ENCODE results near the gene PLEKHA6.

Gene PLEKHA6

DNA sequence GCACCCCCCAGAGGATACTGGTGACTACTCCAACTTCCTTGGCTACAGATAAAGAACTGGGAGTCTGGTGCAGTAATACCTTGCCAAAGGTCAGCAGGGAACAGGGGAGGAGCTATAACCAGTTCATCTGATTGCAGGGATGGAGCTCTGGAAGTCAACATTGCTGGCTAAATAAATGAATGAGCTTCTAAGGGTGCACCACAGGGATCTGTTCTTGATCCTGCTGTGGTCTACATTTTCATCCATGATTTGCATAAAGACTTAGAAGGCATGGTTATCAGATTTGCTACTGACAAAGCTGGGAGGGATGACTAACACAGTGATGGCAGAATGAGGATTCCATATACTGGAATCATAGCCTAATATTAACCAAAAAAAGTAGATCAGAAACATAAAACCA is 18.3 kb downstream of the PLEKHA6 start:
- ATAC-seq = 0 out of 3 replicates have a peak, but pooled peaks have one; percentile 16
- TF ChIP-seq ESRRG (CRISPR knock-in tag; IDR thresholded peaks at IDR 0.05) (no peak), POU6F1 (CRISPR knock-in tag; IDR thresholded peaks at IDR 0.05; ENCODE audit: borderline replicate concordance, low read depth) (no peak), ZNF8 (CRISPR knock-in tag; IDR thresholded peaks at IDR 0.05) (no peak), TCF4 (CRISPR knock-in tag; IDR thresholded peaks at IDR 0.05; ENCODE audit: borderline replicate concordance) (no peak), ARNTL (CRISPR knock-in tag; IDR thresholded peaks at IDR 0.05; ENCODE audit: borderline replicate concordance, low read depth) (no peak), ZNF565 (CRISPR knock-in tag; conservative IDR thresholded peaks at IDR 0.05; ENCODE audit: low read depth) (no peak), CSDC2 (CRISPR knock-in tag; IDR thresholded peaks at IDR 0.05) (no peak), RARB (CRISPR knock-in tag; IDR thresholded peaks at IDR 0.05) (no peak), ZFP30 (CRISPR knock-in tag; IDR thresholded peaks at IDR 0.05) (no peak), GLIS3 (CRISPR knock-in tag; IDR thresholded peaks at IDR 0.05) (no peak), SNAI2 (CRISPR knock-in tag; IDR thresholded peaks at IDR 0.05) (no peak), OSR1 (CRISPR knock-in tag; IDR thresholded peaks at IDR 0.05) (no peak), BACH2 (CRISPR knock-in tag; IDR thresholded peaks at IDR 0.05; ENCODE audit: borderline replicate concordance) (no peak)

DNA sequence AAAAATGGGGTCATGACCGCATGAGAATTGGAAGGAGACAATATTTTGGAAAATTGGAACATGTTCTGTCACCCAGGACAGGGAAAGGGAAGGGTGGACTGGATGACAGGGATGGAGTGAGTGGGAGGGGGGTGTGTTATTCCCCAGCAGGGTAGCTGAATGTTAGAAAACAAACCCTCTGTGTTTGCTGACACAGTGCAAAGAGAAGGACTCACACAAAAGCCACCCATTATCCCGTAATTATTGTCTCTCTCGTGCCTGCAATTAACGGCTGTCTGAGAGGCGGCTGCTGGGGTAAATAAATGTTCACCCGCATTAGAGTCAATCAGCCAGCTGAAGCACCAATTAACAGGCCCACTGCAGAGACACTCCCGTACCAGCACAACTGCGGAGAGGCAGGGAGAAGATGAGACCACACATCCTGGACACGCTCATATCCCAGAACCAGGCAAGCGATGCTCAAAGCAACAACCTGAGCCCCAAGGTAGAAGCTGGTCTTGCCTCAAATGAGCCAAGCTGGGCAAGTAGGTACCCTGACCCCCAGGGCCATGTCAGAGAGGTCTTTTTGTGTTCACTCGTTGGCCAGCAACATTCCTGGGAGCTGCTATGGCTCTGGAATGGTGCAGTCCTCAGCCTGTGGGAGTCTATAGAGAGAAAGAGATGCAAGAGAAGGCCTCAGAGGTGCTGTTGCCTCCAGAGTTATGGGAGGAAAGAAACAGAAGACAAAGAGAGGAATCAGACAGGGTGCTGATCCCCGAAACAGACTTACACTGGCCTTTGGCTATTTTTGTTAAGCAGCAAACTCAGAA is 19.4 kb downstream of the PLEKHA6 start:
- TF ChIP-seq ARNTL (CRISPR knock-in tag; IDR thresholded peaks at IDR 0.05; ENCODE audit: borderline replicate concordance, low read depth) (no peak), POU6F1 (CRISPR knock-in tag; IDR thresholded peaks at IDR 0.05; ENCODE audit: borderline replicate concordance, low read depth) (no peak), TSHZ2 (CRISPR knock-in tag; IDR thresholded peaks at IDR 0.05) (no peak), ZNF565 (CRISPR knock-in tag; conservative IDR thresholded peaks at IDR 0.05; ENCODE audit: low read depth) (no peak), BACH2 (CRISPR knock-in tag; IDR thresholded peaks at IDR 0.05; ENCODE audit: borderline replicate concordance) (no peak), ZNF8 (CRISPR knock-in tag; IDR thresholded peaks at IDR 0.05) (no peak), ISL1 (CRISPR knock-in tag; IDR thresholded peaks at IDR 0.05) (no peak), ZNF70 (CRISPR knock-in tag; IDR thresholded peaks at IDR 0.05) (no peak), OSR1 (CRISPR knock-in tag; IDR thresholded peaks at IDR 0.05) (no peak), CSRNP3 (CRISPR knock-in tag; IDR thresholded peaks at IDR 0.05) (no peak), SNAI2 (CRISPR knock-in tag; IDR thresholded peaks at IDR 0.05) (no peak), PPARA (CRISPR knock-in tag; IDR thresholded peaks at IDR 0.05; ENCODE audit: borderline replicate concordance) (no peak), RARB (CRISPR knock-in tag; IDR thresholded peaks at IDR 0.05) (no peak), CREB5 (CRISPR knock-in tag; IDR thresholded peaks at IDR 0.05; ENCODE audit: low read depth) (no peak), ZC3H10 (CRISPR knock-in tag; IDR thresholded peaks at IDR 0.05) (no peak)
- ATAC-seq = no peak

DNA sequence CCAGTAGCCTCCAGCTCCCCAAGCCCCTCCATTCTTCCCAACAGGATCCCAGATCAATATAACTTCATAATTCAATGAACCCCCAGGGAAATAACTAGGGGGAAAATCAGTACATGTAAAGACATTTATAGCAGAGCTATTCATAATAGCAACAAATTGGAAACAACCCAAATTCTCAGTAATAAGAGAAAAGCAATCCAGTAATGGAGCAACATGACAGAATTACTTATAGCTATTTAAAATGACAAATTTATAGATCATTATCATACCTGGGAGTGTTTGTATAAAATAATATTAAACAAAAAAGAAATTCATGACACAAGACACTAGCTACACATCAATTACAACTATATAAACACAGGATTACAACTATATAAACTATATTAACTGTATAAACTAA is 20.2 kb downstream of the PLEKHA6 start:
- TF ChIP-seq POU6F1 (CRISPR knock-in tag; IDR thresholded peaks at IDR 0.05; ENCODE audit: borderline replicate concordance, low read depth) (no peak), ISL1 (CRISPR knock-in tag; IDR thresholded peaks at IDR 0.05) (peak; percentile 43)
- ATAC-seq = no peak
